ENCODE results near the gene LAMA2. TPM values are rescaled to one million over a fixed set of nuclear protein-coding genes. Genes with fewer than 3 reads are reported as not detected.

The LAMA2 gene
- total RNA-seq, 1 donor from 2014 or later = 1.4 TPM

- DNase-seq (ENCODE audit: low read depth) = no peak
- no peaks in the 10 kb centered on the region for H3K36me3 ChIP-seq (ENCODE audit: control insufficient read depth, insufficient read depth, low read length)
- H3K4me3 ChIP-seq (ENCODE audit: low read depth, low read length) = no peak overlapping the region
- TF ChIP-seq CTCF (IDR thresholded peaks at IDR 0.05; ENCODE audit: insufficient read depth, low read length, poor library complexity, severe bottlenecking) = no peak
- H3K27me3 ChIP-seq (ENCODE audit: control insufficient read depth, insufficient read depth, low read length) = no peaks in the 10 kb centered on the region
Observed at GRCh38 chr6:129565811-129566210, 682.9 kb downstream of the LAMA2 start.

Data from kidney epithelial cell (primary cell).